Measurements from ENCODE around the gene FDXR. TPM values are rescaled to one million over a fixed set of nuclear protein-coding genes. Genes with fewer than 3 reads are reported as not detected.

FDXR gene
- total and polyA plus RNA-seq, 2 of the 8 experiments (the other 6 are each of a cell fraction or from before 2014, with no cell fraction given) = 24.2 to 31.4 TPM

DNA sequence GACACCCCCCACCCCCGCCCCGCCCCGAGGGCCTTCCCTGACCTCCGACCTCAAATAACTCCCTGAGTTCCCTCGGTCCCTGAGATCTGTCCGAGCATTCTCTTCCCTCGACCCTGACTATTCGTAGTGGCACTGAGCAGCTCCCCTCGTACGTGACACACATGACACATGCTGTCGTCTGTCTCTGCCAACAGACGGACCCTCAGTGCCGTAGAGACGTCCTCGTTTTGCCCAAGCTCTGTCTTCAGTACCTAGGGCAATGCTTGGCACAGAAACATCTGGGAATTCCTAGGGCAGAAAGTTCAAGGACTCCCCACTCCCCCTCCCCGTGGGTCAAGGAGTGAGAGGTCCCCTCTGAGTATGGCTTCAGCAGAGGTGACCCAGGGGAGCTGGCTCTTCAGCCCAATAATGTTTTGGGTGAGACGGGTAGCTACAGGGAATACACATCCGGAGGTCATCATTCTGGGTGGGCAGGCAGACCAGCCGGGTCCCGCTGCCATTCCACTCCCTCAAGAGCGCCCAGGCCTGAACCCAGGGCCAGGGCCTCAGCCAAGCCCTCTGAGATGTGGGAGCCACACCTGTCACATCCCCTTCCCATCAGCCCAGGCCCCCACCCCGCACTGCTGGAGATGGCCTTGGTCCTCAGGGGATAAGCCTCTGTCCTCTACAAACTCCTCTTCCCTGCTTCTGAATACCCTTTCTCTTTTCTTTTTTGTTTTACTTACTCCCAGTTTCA lies 21.3 kb upstream of the FDXR start:
- FAIRE-seq (no peak), DNase-seq (ENCODE audit: low read depth in 1 of 2, low spot score in 2 of 2) (no peak)
- POLR2A ChIA-PET (ENCODE audit: partially characterized antibody) = interaction anchor here (0.8 to 1.3 kb wide), 4 partner anchors 12 to 21 kb away, joined by 3 to 5 read pairs (median 4); partner anchors contain the start of gene FDXR
- Histone ChIP-seq H3K9me3 (ENCODE audit: insufficient read depth in 2 of 2, low read depth in 1 of 2, low read length in 1 of 2) (no peaks in the 10 kb centered on the region), H3K18ac (ENCODE audit: extremely low read depth, low read length) (peak overlapping the region; percentile 78; the same call in 1 of the 2 replicates), H3K79me2 (ENCODE audit: control insufficient read depth in 1 of 2, insufficient read depth in 2 of 2, low read length in 2 of 2) (no peaks in the 10 kb centered on the region), H3K4me2 (ENCODE audit: insufficient read depth in 1 of 2, low read depth in 2 of 2, low read length in 2 of 2) (peak overlapping the region; percentile 72 to 99), H3K4ac (replicated peaks; ENCODE audit: insufficient read length, low read depth, low read length) (no peak overlapping the region), H3K9ac (replicated peaks in 1 of 4; ENCODE audit: extremely low read depth in 1 of 4, low read depth in 3 of 4, low read length in 3 of 4) (no peak overlapping the region), H2BK5ac (ENCODE audit: low read depth, low read length) (no peak overlapping the region), H4K8ac (ENCODE audit: extremely low read depth, insufficient read depth, low read length) (no peak overlapping the region), H3K36me3 (ENCODE audit: control insufficient read depth in 2 of 4, insufficient read depth in 4 of 4, low read length in 3 of 4) (no peaks in the 10 kb centered on the region), H3K14ac (ENCODE audit: insufficient read length) (no peak overlapping the region), H3K4me3 (ENCODE audit: extremely low read depth in 1 of 4, insufficient read depth in 2 of 4, low read depth in 3 of 4, low read length in 4 of 4) (peak overlapping the region; percentile 61 to 75 (median 64); a peak in 7 of 8 replicates), H3K79me1 (ENCODE audit: low read depth, low read length) (no peaks in the 10 kb centered on the region), H4K5ac (ENCODE audit: insufficient read length, low read depth, low read length) (no peak overlapping the region), H3K27me3 (replicated peaks in 1 of 4; ENCODE audit: control insufficient read depth in 3 of 4, extremely low read depth in 1 of 4, insufficient read depth in 3 of 4, low read length in 3 of 4) (peaks cover 16 to 43% (median 37%) of the 10 kb centered on the region in 4 experiments; a peak in 6 of 7 replicates), H3K23ac (ENCODE audit: insufficient read length) (no peak overlapping the region), H2BK15ac (ENCODE audit: low read length) (no peak overlapping the region), H4K91ac (replicated peaks; ENCODE audit: insufficient read length, low read length) (no peak overlapping the region), H3K27ac (ENCODE audit: low read depth, low read length) (no peak overlapping the region), H3K56ac (replicated peaks; ENCODE audit: insufficient read length, low read depth, low read length) (no peak overlapping the region), H2BK20ac (ENCODE audit: low read length) (no peak overlapping the region), H3K23me2 (ENCODE audit: low read depth, low read length) (peaks cover 13% of the 10 kb centered on the region), H4K20me1 (replicated peaks in 1 of 2; ENCODE audit: control insufficient read depth in 1 of 2, insufficient read depth in 2 of 2, low read length in 2 of 2) (peaks cover 0 to 2% of the 10 kb centered on the region in 2 experiments), H2AK5ac (ENCODE audit: low read depth, low read length) (no peak overlapping the region), H3K4me1 (replicated peaks in 1 of 4; ENCODE audit: control insufficient read depth in 3 of 4, insufficient read depth in 4 of 4, low read length in 3 of 4) (peaks cover 0 to 10% (median 3%) of the 10 kb centered on the region in 4 experiments; a peak in 4 of 7 replicates), H2AFZ (ENCODE audit: low read length) (no peak overlapping the region), H2BK120ac (replicated peaks; ENCODE audit: low read depth, low read length) (no peak overlapping the region), H2BK12ac (ENCODE audit: low read depth, low read length) (peak overlapping the region; percentile 44; the same call in 1 of the 2 replicates)
- 50% methylated on average over 18 of the region's 22 CpGs; no CpG with 5 or more reads in 1 of the 2 experiments for WGBS, 2 experiments (ENCODE audit: extremely low coverage in 1 of 2, insufficient coverage in 1 of 2, insufficient read length in 1 of 2, insufficient replicate concordance in 2 of 2, low coverage in 1 of 2, low lambda C conversion rate in 2 of 2, missing lambda C conversion rate in 1 of 2)
- TF ChIP-seq GABPA (IDR thresholded peaks at IDR 0.05; ENCODE audit: borderline replicate concordance, insufficient read depth, low read length) = no peak
- peak; percentile 33; the same call in 1 of the 2 replicates for TF ChIP-seq SUZ12 (IDR thresholded peaks at IDR 0.05; ENCODE audit: low read length)
- CTCF ChIA-PET (ENCODE audit: partially characterized antibody) = interaction anchor here (0.6 to 3.4 kb wide), 12 partner anchors 12 to 658 kb away, joined by 3 to 12 read pairs (median 4); partner anchors contain the start of genes OTOP2 and USH1G

Data from H1 (cell line).